Measurements from ENCODE around the gene ZFY.

The ZFY gene

GRCh38 chrY:3007967-3008366 lies 72.8 kb downstream of the ZFY start:
- H3K27me3 ChIP-seq: no peaks in the 10 kb centered on the region
- no peak for TF ChIP-seq Cebpa-rat (IDR thresholded peaks at IDR 0.05)
- H3K9me3 ChIP-seq: no peaks in the 10 kb centered on the region
- no peak overlapping the region for H3K4me2 ChIP-seq
- no peaks in the 10 kb centered on the region for H3K4me1 ChIP-seq
- H3K9ac ChIP-seq: no peak overlapping the region
- H3K27ac ChIP-seq: no peak overlapping the region
- no peaks in the 10 kb centered on the region for H3K36me3 ChIP-seq
- no peak overlapping the region for H3K4me3 ChIP-seq
- H4K20me1 ChIP-seq: no peaks in the 10 kb centered on the region

- Histone ChIP-seq H3K27ac (no peak overlapping the region), H3K4me1 (no peaks in the 10 kb centered on the region), H3K36me3 (no peaks in the 10 kb centered on the region), H3K9me3 (no peaks in the 10 kb centered on the region), H4K20me1 (no peaks in the 10 kb centered on the region), H3K4me2 (no peak overlapping the region), H3K27me3 (no peaks in the 10 kb centered on the region), H3K9ac (no peak overlapping the region), H3K4me3 (no peak overlapping the region)
- TF ChIP-seq Cebpa-rat (IDR thresholded peaks at IDR 0.05): no peak
Observed at GRCh38 chrY:3012226-3012625, 77.0 kb downstream of the ZFY start.

GRCh38 chrY:3016594-3016993 lies 81.4 kb downstream of the ZFY start:
- Histone ChIP-seq H3K4me2 (no peak overlapping the region), H3K36me3 (no peaks in the 10 kb centered on the region), H4K20me1 (no peaks in the 10 kb centered on the region), H3K4me1 (no peaks in the 10 kb centered on the region), H3K4me3 (no peak overlapping the region), H3K27me3 (no peaks in the 10 kb centered on the region), H3K27ac (no peak overlapping the region), H3K9ac (no peak overlapping the region), H3K9me3 (no peaks in the 10 kb centered on the region)
- no peak for TF ChIP-seq Cebpa-rat (IDR thresholded peaks at IDR 0.05)

GRCh38 chrY:3018546-3018945 lies 83.4 kb downstream of the ZFY start:
- H3K4me1 ChIP-seq: no peaks in the 10 kb centered on the region
- H3K36me3 ChIP-seq: no peaks in the 10 kb centered on the region
- no peak overlapping the region for H3K4me2 ChIP-seq
- no peak overlapping the region for H3K9ac ChIP-seq
- no peak overlapping the region for H3K4me3 ChIP-seq
- H3K9me3 ChIP-seq: no peaks in the 10 kb centered on the region
- H4K20me1 ChIP-seq: no peaks in the 10 kb centered on the region
- H3K27ac ChIP-seq: no peak overlapping the region
- no peak for TF ChIP-seq Cebpa-rat (IDR thresholded peaks at IDR 0.05)
- no peaks in the 10 kb centered on the region for H3K27me3 ChIP-seq

- Histone ChIP-seq H3K9ac (no peak overlapping the region), H3K27ac (no peak overlapping the region), H3K9me3 (no peaks in the 10 kb centered on the region), H3K27me3 (no peaks in the 10 kb centered on the region), H3K4me3 (no peak overlapping the region), H4K20me1 (no peaks in the 10 kb centered on the region), H3K36me3 (no peaks in the 10 kb centered on the region), H3K4me1 (no peaks in the 10 kb centered on the region), H3K4me2 (no peak overlapping the region)
- no peak for TF ChIP-seq Cebpa-rat (IDR thresholded peaks at IDR 0.05)
Observed at GRCh38 chrY:3019584-3019983, 84.4 kb downstream of the ZFY start.

GRCh38 chrY:3021176-3021575 lies 86.0 kb downstream of the ZFY start:
- TF ChIP-seq Cebpa-rat (IDR thresholded peaks at IDR 0.05): no peak

GRCh38 chrY:3023606-3024005 lies 88.4 kb downstream of the ZFY start:
- no peak for TF ChIP-seq Cebpa-rat (IDR thresholded peaks at IDR 0.05)
- no peaks in the 10 kb centered on the region for H3K27me3 ChIP-seq
- no peak overlapping the region for H3K9ac ChIP-seq
- H3K4me3 ChIP-seq: no peak overlapping the region
- no peaks in the 10 kb centered on the region for H4K20me1 ChIP-seq
- H3K27ac ChIP-seq: no peak overlapping the region
- no peak overlapping the region for H3K4me2 ChIP-seq
- no peaks in the 10 kb centered on the region for H3K4me1 ChIP-seq
- H3K36me3 ChIP-seq: no peaks in the 10 kb centered on the region
- no peaks in the 10 kb centered on the region for H3K9me3 ChIP-seq

More at GRCh38 chrY:3021176-3021575, 86.0 kb downstream of the ZFY start:
- H4K20me1 ChIP-seq: no peaks in the 10 kb centered on the region
- no peak overlapping the region for H3K9ac ChIP-seq
- no peaks in the 10 kb centered on the region for H3K27me3 ChIP-seq
- no peak overlapping the region for H3K4me2 ChIP-seq
- no peaks in the 10 kb centered on the region for H3K36me3 ChIP-seq
- no peaks in the 10 kb centered on the region for H3K4me1 ChIP-seq
- H3K27ac ChIP-seq: no peak overlapping the region
- H3K4me3 ChIP-seq: no peak overlapping the region
- no peaks in the 10 kb centered on the region for H3K9me3 ChIP-seq

- no peaks in the 10 kb centered on the region for H4K20me1 ChIP-seq
- no peaks in the 10 kb centered on the region for H3K36me3 ChIP-seq
- no peak overlapping the region for H3K27ac ChIP-seq
- H3K27me3 ChIP-seq: no peaks in the 10 kb centered on the region
- no peak overlapping the region for H3K4me2 ChIP-seq
- H3K4me1 ChIP-seq: no peaks in the 10 kb centered on the region
- no peak for TF ChIP-seq Cebpa-rat (IDR thresholded peaks at IDR 0.05)
- H3K9me3 ChIP-seq: no peaks in the 10 kb centered on the region
- H3K4me3 ChIP-seq: no peak overlapping the region
- no peak overlapping the region for H3K9ac ChIP-seq
Observed at GRCh38 chrY:3025357-3025756, 90.2 kb downstream of the ZFY start.

All from BLaER1 (cell line).